CD4-positive, alpha-beta T cell treated with Interleukin-2 at 100 ng/mL for 4 hours (primary cell): ENCODE results near the gene ST7L.

ENCODE experiments used
- DNase-seq: peaks from one replicate; pipeline ENCODE4 v3.0.0-alpha.2; 2020; ENCODE audit warnings: low spot score

The ST7L gene

GRCh38 chr1:112515311-112516009, 103.5 kb downstream of the ST7L start:
- no peak for DNase-seq

- DNase-seq = no peak
Measured at GRCh38 chr1:112514901-112515300, 104.0 kb downstream of the ST7L start.

- no peak for DNase-seq
Measured at GRCh38 chr1:112513112-112513870, 105.7 kb downstream of the ST7L start.

- DNase-seq = no peak
Measured at GRCh38 chr1:112511897-112512296, 107.0 kb downstream of the ST7L start.

GRCh38 chr1:112510340-112510739, 108.6 kb downstream of the ST7L start:
- DNase-seq = no peak

- DNase-seq = no peak
Measured at GRCh38 chr1:112509660-112510178, 109.2 kb downstream of the ST7L start.

- no peak for DNase-seq
Measured at GRCh38 chr1:112509005-112509659, 109.8 kb downstream of the ST7L start.

- peak; percentile 46 for DNase-seq
Measured at GRCh38 chr1:112508278-112509004, 110.5 kb downstream of the ST7L start, which contains the start of gene WNT2B. WNT2B (plus strand) TSS chr1:112508965; CDS start chr1:112509263, 298 bp downstream.

GRCh38 chr1:112507921-112508277, 111.0 kb downstream of the ST7L start:
- peak; percentile 7 for DNase-seq

GRCh38 chr1:112507336-112507735, 111.6 kb downstream of the ST7L start:
- no peak for DNase-seq

- no peak for DNase-seq
Measured at GRCh38 chr1:112506731-112507130, 112.2 kb downstream of the ST7L start.

GRCh38 chr1:112506306-112506705, 112.6 kb downstream of the ST7L start:
- no peak for DNase-seq

- no peak for DNase-seq
Measured at GRCh38 chr1:112505878-112506277, 113.1 kb downstream of the ST7L start.

GRCh38 chr1:112505400-112505785, 113.5 kb downstream of the ST7L start:
- no peak for DNase-seq

- DNase-seq = no peak
Measured at GRCh38 chr1:112504661-112505399, 114.1 kb downstream of the ST7L start.

GRCh38 chr1:112504001-112504660, 114.8 kb downstream of the ST7L start:
- no peak for DNase-seq

- DNase-seq = no peak
Measured at GRCh38 chr1:112502826-112503225, 116.1 kb downstream of the ST7L start.

- peak; percentile 47 for DNase-seq
Measured at GRCh38 chr1:112501810-112502641, 116.9 kb downstream of the ST7L start.

- DNase-seq = no peak
Measured at GRCh38 chr1:112496290-112496689, 122.7 kb downstream of the ST7L start.

GRCh38 chr1:112493351-112493750, 125.6 kb downstream of the ST7L start:
- no peak for DNase-seq
